Keratinocyte (primary cell): ENCODE results near the gene RUNX1. TPM values are rescaled to one million over a fixed set of nuclear protein-coding genes. Genes with fewer than 3 reads are reported as not detected.

Experiments used
- DNase-seq: peaks from one replicate; pipeline ENCODE4 v3.0.0-alpha.2; 2011; ENCODE audit warnings: low read depth, missing footprints, low spot score
- FAIRE-seq: peaks from 2 replicates; lab custom pipeline; 2011; peaks lifted over from hg19 to GRCh38; lab: Jason Lieb, UNC
- H2AFZ ChIP-seq: 2 replicates; pipeline ENCODE4 v1.6.0; 2012; ENCODE audit warnings: low read length, control low read depth, inconsistent platforms; ENCODE audit not compliant: control insufficient read depth
- H3K27ac ChIP-seq: 2 replicates; pipeline ENCODE4 v1.5.1; 2011; ENCODE audit warnings: low read length; ENCODE audit not compliant: control insufficient read depth, insufficient read depth
- H3K27me3 ChIP-seq: 3 replicates; pipeline ENCODE4 v1.6.0; 2011; ENCODE audit warnings: low read length; ENCODE audit not compliant: control insufficient read depth, insufficient read depth; ENCODE audit errors: extremely low read depth
- H3K36me3 ChIP-seq, 2 experiments: 2 replicates in 1 of 2; 3 replicates in 1 of 2; pipeline ENCODE4 v1.5.1; 2011; ENCODE audit warnings: low read length in 2 of 2, mild to moderate bottlenecking in 1 of 2; ENCODE audit not compliant: control insufficient read depth in 2 of 2, insufficient read depth in 2 of 2; ENCODE audit errors: extremely low read depth in 1 of 2
- H3K4me1 ChIP-seq: 3 replicates; pipeline ENCODE4 v1.5.1; 2011; ENCODE audit warnings: low read length; ENCODE audit not compliant: control insufficient read depth, insufficient read depth; ENCODE audit errors: extremely low read depth
- H3K4me2 ChIP-seq: 3 replicates; pipeline ENCODE4 v1.6.0; 2011; ENCODE audit warnings: low read depth, low read length; ENCODE audit not compliant: control insufficient read depth, insufficient read depth; ENCODE audit errors: extremely low read depth
- H3K4me3 ChIP-seq, 3 experiments: fragments of 200-600 bp in 1 of 3; sonication (generic) in 1 of 3; 2 replicates in 2 of 3; 3 replicates in 1 of 3; pipeline ENCODE4 v1.5.1; 2011 to 2016; ENCODE audit warnings: low read length in 3 of 3, mild to moderate bottlenecking in 3 of 3, control low read depth in 2 of 3, inconsistent platforms in 1 of 3, low read depth in 1 of 3, mixed read lengths in 1 of 3, mixed run types in 1 of 3, moderate library complexity in 1 of 3; ENCODE audit not compliant: control insufficient read depth in 2 of 3, insufficient read depth in 2 of 3; ENCODE audit errors: extremely low read depth in 1 of 3
- H3K79me2 ChIP-seq: 2 replicates; pipeline ENCODE4 v1.6.0; 2012; ENCODE audit warnings: low read length; ENCODE audit not compliant: control insufficient read depth, insufficient read depth
- H3K9ac ChIP-seq: 3 replicates; pipeline ENCODE4 v1.6.0; 2011; ENCODE audit warnings: low read length; ENCODE audit not compliant: control insufficient read depth, insufficient read depth; ENCODE audit errors: extremely low read depth
- H3K9me1 ChIP-seq: 3 replicates; pipeline ENCODE4 v1.6.0; 2011; ENCODE audit warnings: low read length; ENCODE audit not compliant: control insufficient read depth, insufficient read depth; ENCODE audit errors: extremely low read depth
- H3K9me3 ChIP-seq: 2 replicates; pipeline ENCODE4 v1.5.1; 2012; ENCODE audit warnings: low read depth, low read length; ENCODE audit not compliant: control insufficient read depth
- H4K20me1 ChIP-seq: 3 replicates; pipeline ENCODE4 v1.6.0; 2011; ENCODE audit warnings: low read length; ENCODE audit not compliant: control insufficient read depth, insufficient read depth; ENCODE audit errors: extremely low read depth
- CTCF ChIP-seq, 3 experiments: IDR thresholded peaks in 1 of 3; conservative IDR thresholded peaks in 1 of 3; optimal IDR thresholded peaks in 1 of 3; 2 replicates in 2 of 3; 3 replicates in 1 of 3; pipeline versions ENCODE3 to v1.5.1; 2011; ENCODE audit warnings: low read length in 3 of 3, mild to moderate bottlenecking in 3 of 3, moderate library complexity in 2 of 3, control low read depth in 1 of 3, inconsistent platforms in 1 of 3; ENCODE audit not compliant: insufficient read depth in 2 of 3; ENCODE audit errors: extremely low read depth in 1 of 3
- EZH2 ChIP-seq: IDR thresholded peaks from one replicate; pipeline ENCODE4 v1.6.1; 2012; ENCODE audit warnings: inconsistent platforms, mild to moderate bottlenecking, low read length, moderate library complexity
- dilution Hi-C: fragments of 300-500 bp; cut with MboI; formaldehyde crosslinking; loops from one replicate; pipeline ENCODE4 v1.7.0; 2020; ENCODE audit warnings: low sequenced_read_pairs; ENCODE audit not compliant: extremely low pct_ligation_motif_present
- polyA plus RNA-seq, 5 experiments: library from polyadenylated mRNA; depleted of rRNA in 3 of 5; stranded (reverse) in 3 of 5; stranded (forward) in 1 of 5; unstranded in 1 of 5; fragments of >200 nt; gene quantifications; 1 replicate in 1 of 5; 2 replicates in 3 of 5; 3 replicates in 1 of 5; pipeline versions ENCODE4 v1.2.1 to v1.2.3, GENCODE V29; 2011 to 2012; ENCODE audit warnings: missing spikeins in 2 of 5, low read depth in 1 of 5, low replicate concordance in 1 of 5

Gene RUNX1
- polyA plus RNA-seq, 1 donor (not counting 4 experiments of a cell fraction or from before 2014, with no cell fraction given) = 44.9 TPM

GRCh38 chr21:34930971-34931370 is 118.1 kb downstream of the RUNX1 start:
- no peaks in the 10 kb centered on the region for H4K20me1 ChIP-seq
- no peak overlapping the region for H3K9ac ChIP-seq
- H3K9me1 ChIP-seq = no peaks in the 10 kb centered on the region
- no peaks in the 10 kb centered on the region for H3K9me3 ChIP-seq
- DNase-seq (no peak), FAIRE-seq (no peak)
- H3K36me3 ChIP-seq = no peaks in the 10 kb centered on the region
- no peak overlapping the region for H3K4me3 ChIP-seq
- no peaks in the 10 kb centered on the region for H3K79me2 ChIP-seq
- no peak overlapping the region for H3K4me2 ChIP-seq
- no peak for TF ChIP-seq CTCF (optimal IDR thresholded peaks at IDR 0.05 in 1 of 3, IDR thresholded peaks at IDR 0.05 in 1 of 3, conservative IDR thresholded peaks at IDR 0.05 in 1 of 3; ENCODE audit: extremely low read depth in 1 of 3, insufficient read depth in 2 of 3, low read length in 3 of 3)
- no peak for TF ChIP-seq EZH2
- H3K27ac ChIP-seq = no peak overlapping the region
- peaks cover 8% of the 10 kb centered on the region for H3K4me1 ChIP-seq
- dilution Hi-C loops = no loop called here
- no peaks in the 10 kb centered on the region for H3K27me3 ChIP-seq
- no peak overlapping the region for H2AFZ ChIP-seq

- no peak overlapping the region for H3K27ac ChIP-seq
- H3K9ac ChIP-seq = no peak overlapping the region
- H3K79me2 ChIP-seq = no peaks in the 10 kb centered on the region
- no peak overlapping the region for H2AFZ ChIP-seq
- TF ChIP-seq EZH2 (no peak), CTCF (optimal IDR thresholded peaks at IDR 0.05 in 1 of 3, IDR thresholded peaks at IDR 0.05 in 1 of 3, conservative IDR thresholded peaks at IDR 0.05 in 1 of 3; ENCODE audit: extremely low read depth in 1 of 3, insufficient read depth in 2 of 3, low read length in 3 of 3) (no peak)
- no peaks in the 10 kb centered on the region for H3K36me3 ChIP-seq
- H4K20me1 ChIP-seq = no peaks in the 10 kb centered on the region
- H3K4me3 ChIP-seq = no peak overlapping the region
- H3K27me3 ChIP-seq = no peaks in the 10 kb centered on the region
- DNase-seq = no peak
- no peaks in the 10 kb centered on the region for H3K4me1 ChIP-seq
- no peaks in the 10 kb centered on the region for H3K9me1 ChIP-seq
- no peaks in the 10 kb centered on the region for H3K9me3 ChIP-seq
- no peak overlapping the region for H3K4me2 ChIP-seq
- dilution Hi-C loops = no loop called here
- no peak for FAIRE-seq
These were observed 120.5 kb downstream of the RUNX1 start for GRCh38 chr21:34928637-34929036.
